Tibial nerve (tissue), 4 donors: ENCODE data around the gene UBE2D1. TPM values are rescaled to one million over a fixed set of nuclear protein-coding genes. Genes with fewer than 3 reads are reported as not detected.
"Not testable (repeated sequence)": the region's sequence is repeated elsewhere in the genome, so short reads cannot be mapped to it uniquely, and the experiment has no call there.

Source experiments
- DNase-seq, 2 donors: peaks; one replicate each; pipeline ENCODE4 v3.0.0-alpha.2; 2019; ENCODE audit warnings: low spot score in 2 of 2
- H3K27ac ChIP-seq, 4 donors: fragments of 200-600 bp; sonication (generic) in 3 of 4; one replicate each; pipeline ENCODE4 v1.5.1; 2017 to 2019; ENCODE audit warnings: mild to moderate bottlenecking in 1 of 4
- H3K27me3 ChIP-seq, 2 donors: fragments of 200-600 bp; sonication (generic) in 1 of 2; one replicate each; pipeline versions ENCODE4 v1.5.1 to v1.6.0; 2017 to 2019
- H3K36me3 ChIP-seq, 3 donors: fragments of 200-600 bp; sonication (generic); one replicate each; pipeline ENCODE4 v1.5.1; 2018 to 2019
- H3K4me1 ChIP-seq, 4 donors: fragments of 200-600 bp; sonication (generic) in 3 of 4; one replicate each; pipeline ENCODE4 v1.5.1; 2017 to 2019
- H3K4me3 ChIP-seq, 4 donors: fragments of 200-600 bp; sonication (generic) in 3 of 4; one replicate each; pipeline ENCODE4 v1.5.1; 2017 to 2019; ENCODE audit warnings: mild to moderate bottlenecking in 1 of 4, moderate library complexity in 1 of 4
- H3K9me3 ChIP-seq, 4 donors: fragments of 200-600 bp; sonication (generic) in 3 of 4; one replicate each; pipeline ENCODE4 v1.5.1; 2017 to 2019
- EP300 ChIP-seq, 2 donors: sonication (generic); formaldehyde crosslinking; IDR thresholded peaks; one replicate each; pipeline ENCODE4 v1.6.1; 2017; ENCODE audit warnings: antibody characterized with exemption in 2 of 2, mild to moderate bottlenecking in 1 of 2
- POLR2A ChIP-seq, 2 donors: fragments of 450-650 bp; IDR thresholded peaks; one replicate each; pipeline ENCODE4 v1.6.1; 2017; ENCODE audit warnings: antibody characterized with exemption in 2 of 2, mild to moderate bottlenecking in 2 of 2, moderate library complexity in 2 of 2
- WGBS, 2 donors: methylation state at CpG; one replicate each; pipeline ENCODE4 v1.1.5; 2018; 5-methylcytosine and 5-hydroxymethylcytosine counted together
- total RNA-seq, 4 donors: library from RNA; depleted of rRNA; stranded (reverse); fragments of >200 nt; gene quantifications; one replicate each; pipeline ENCODE4 v1.1.0, GENCODE V29; 2016
- TF ChIP-seq, protein P1 (sequence below), 5 experiments: fragments of 200-600 bp in 3 of 5; fragments of 450-650 bp in 2 of 5; sonication (generic) in 3 of 5; IDR thresholded peaks; one replicate each; pipeline ENCODE4 v1.5.1; 2016 to 2019; ENCODE audit warnings: antibody characterized with exemption in 5 of 5, mild to moderate bottlenecking in 3 of 5, moderate library complexity in 2 of 5

Gene UBE2D1
- total RNA-seq, 4 donors from 2014 or later, result 9.3 to 22.5 (median 12.9) TPM

GRCh38 chr10:58409956-58410610 is 75.3 kb downstream of the UBE2D1 start:
- Histone ChIP-seq H3K27ac (no peak overlapping the region), H3K9me3 (no peaks in the 10 kb centered on the region), H3K27me3 (no peaks in the 10 kb centered on the region), H3K36me3 (no peaks in the 10 kb centered on the region), H3K4me3 (no peak overlapping the region), H3K4me1 (peaks cover 0 to 4% (median 0%) of the 10 kb centered on the region in 4 donors)
- 73 to 75% methylated on average over 4 of the region's 4 CpGs for WGBS, 2 donors
- no peak for DNase-seq
- TF ChIP-seq EP300 (IDR thresholded peaks at IDR 0.05), result no peak
- TF ChIP-seq, protein P1, sequence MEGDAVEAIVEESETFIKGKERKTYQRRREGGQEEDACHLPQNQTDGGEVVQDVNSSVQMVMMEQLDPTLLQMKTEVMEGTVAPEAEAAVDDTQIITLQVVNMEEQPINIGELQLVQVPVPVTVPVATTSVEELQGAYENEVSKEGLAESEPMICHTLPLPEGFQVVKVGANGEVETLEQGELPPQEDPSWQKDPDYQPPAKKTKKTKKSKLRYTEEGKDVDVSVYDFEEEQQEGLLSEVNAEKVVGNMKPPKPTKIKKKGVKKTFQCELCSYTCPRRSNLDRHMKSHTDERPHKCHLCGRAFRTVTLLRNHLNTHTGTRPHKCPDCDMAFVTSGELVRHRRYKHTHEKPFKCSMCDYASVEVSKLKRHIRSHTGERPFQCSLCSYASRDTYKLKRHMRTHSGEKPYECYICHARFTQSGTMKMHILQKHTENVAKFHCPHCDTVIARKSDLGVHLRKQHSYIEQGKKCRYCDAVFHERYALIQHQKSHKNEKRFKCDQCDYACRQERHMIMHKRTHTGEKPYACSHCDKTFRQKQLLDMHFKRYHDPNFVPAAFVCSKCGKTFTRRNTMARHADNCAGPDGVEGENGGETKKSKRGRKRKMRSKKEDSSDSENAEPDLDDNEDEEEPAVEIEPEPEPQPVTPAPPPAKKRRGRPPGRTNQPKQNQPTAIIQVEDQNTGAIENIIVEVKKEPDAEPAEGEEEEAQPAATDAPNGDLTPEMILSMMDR (IDR thresholded peaks at IDR 0.05), result no peak
- TF ChIP-seq POLR2A (IDR thresholded peaks at IDR 0.05), result no peak

DNA sequence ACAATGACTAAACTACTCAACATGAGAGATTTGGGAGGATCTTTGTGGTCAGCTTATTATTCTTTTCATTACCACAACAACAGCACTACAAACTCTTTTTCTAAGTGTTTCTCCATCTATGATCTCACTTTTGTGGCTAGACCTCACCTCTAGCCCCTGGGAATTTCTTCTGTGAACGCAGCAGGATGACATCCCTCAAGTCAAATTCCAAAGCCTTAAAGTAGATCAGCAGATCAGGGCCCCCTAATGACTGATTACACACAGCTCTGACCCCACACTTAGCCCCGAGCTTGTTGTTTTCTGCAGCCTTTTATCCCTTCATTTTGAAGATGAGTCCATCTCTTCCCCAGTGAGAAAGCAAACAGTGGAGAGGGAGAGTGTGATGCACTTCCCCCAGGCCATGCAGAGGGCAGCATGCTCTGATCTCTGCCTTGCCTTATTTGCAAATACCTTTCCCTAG is 77.7 kb downstream of the UBE2D1 start:
- TF ChIP-seq, protein P1 (IDR thresholded peaks at IDR 0.05), result no peak
- TF ChIP-seq EP300 (IDR thresholded peaks at IDR 0.05) (no peak), POLR2A (IDR thresholded peaks at IDR 0.05) (no peak)
- H3K9me3 ChIP-seq, result no peaks in the 10 kb centered on the region
- H3K27ac ChIP-seq, result no peak overlapping the region
- no peaks in the 10 kb centered on the region for H3K36me3 ChIP-seq
- H3K4me1 ChIP-seq, result peaks cover 0 to 4% (median 0%) of the 10 kb centered on the region in 4 donors
- H3K4me3 ChIP-seq, result no peak overlapping the region
- H3K27me3 ChIP-seq, result no peaks in the 10 kb centered on the region
- WGBS, 2 donors, result 12 to 27% methylated on average over 2 of the region's 2 CpGs
- DNase-seq, result no peak

DNA sequence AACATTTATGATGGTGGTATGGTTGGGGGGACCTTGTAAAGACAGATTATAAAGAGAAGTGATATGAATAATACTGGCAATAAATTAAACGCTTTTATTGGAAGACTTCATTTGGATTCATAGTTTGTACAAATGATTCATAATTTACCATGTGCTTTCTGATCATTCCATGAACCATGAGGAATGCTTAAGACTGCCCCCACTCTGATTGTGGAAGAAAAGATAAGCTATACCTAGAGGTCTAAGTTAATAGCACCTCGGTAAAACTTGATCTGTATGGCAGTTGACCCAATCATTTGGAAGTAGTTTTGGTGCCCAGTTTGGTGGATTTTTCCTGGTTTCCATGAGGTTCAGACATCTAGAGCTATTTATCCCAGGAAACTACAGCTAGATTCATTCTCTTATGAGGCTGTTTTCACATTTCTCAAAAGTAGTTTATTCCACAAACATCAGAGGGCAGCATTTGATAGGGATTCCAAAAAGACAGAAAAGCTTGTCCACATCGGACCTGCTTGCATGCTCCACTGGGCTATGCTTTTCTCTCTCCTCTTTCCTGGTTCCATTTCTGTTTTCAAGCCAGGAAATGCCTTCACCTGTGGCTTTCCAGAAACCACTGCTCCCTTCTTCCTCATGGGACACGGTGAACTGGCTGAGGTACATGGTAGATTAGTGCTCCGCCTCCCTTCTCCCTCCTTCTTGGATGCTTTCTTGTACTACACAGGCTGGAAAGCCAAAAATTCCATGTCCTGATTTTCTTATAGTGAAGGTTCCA is 79.7 kb downstream of the UBE2D1 start:
- H3K9me3 ChIP-seq, result peaks cover 0 to 8% (median 0%) of the 10 kb centered on the region in 4 donors
- no peak overlapping the region for H3K4me3 ChIP-seq
- peaks cover 0 to 4% (median 0%) of the 10 kb centered on the region in 4 donors for H3K4me1 ChIP-seq
- H3K27ac ChIP-seq, result no peak overlapping the region
- peak in 1 of 2 donors; percentile 11 for DNase-seq
- no peaks in the 10 kb centered on the region for H3K27me3 ChIP-seq
- TF ChIP-seq, protein P1 (IDR thresholded peaks at IDR 0.05), result peak in 4 of 5 experiments; percentile 19 to 64 (median 32)
- TF ChIP-seq EP300 (IDR thresholded peaks at IDR 0.05) (peak in 1 of 2 donors; percentile 18), POLR2A (IDR thresholded peaks at IDR 0.05) (no peak)
- H3K36me3 ChIP-seq, result no peaks in the 10 kb centered on the region
- WGBS, 2 donors, result 44 to 49% methylated on average over 5 of the region's 5 CpGs

DNA sequence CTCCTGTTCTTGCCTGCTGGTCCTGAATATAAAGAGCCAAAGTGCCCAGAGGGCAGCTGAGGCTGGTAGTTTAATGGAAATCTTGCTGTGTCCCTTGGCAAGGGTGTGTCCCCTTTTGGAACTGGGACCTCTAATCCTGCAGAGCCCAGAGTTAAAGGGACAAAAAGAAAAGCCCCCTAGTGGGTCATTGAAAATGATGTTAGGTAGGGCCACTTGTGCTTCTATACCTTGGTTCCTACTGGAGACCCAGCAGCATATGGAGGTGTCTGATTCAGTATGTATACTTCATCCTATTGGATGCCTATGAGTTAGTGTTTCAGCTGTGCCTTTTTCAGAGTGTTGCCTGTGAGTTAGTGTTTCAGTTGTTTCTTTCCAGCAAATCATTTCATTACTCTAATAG is 81.0 kb downstream of the UBE2D1 start:
- Histone ChIP-seq H3K4me1 (peaks cover 0 to 4% (median 0%) of the 10 kb centered on the region in 4 donors), H3K27me3 (no peaks in the 10 kb centered on the region), H3K4me3 (no peak overlapping the region), H3K27ac (no peak overlapping the region), H3K9me3 (peaks cover 0 to 13% (median 0%) of the 10 kb centered on the region in 4 donors), H3K36me3 (no peaks in the 10 kb centered on the region)
- no peak for DNase-seq
- TF ChIP-seq POLR2A (IDR thresholded peaks at IDR 0.05), result no peak
- TF ChIP-seq, protein P1 (IDR thresholded peaks at IDR 0.05), result no peak
- no peak for TF ChIP-seq EP300 (IDR thresholded peaks at IDR 0.05)

- not testable (repeated sequence) for H3K27me3 ChIP-seq, H3K4me3 ChIP-seq, H3K36me3 ChIP-seq, H3K27ac ChIP-seq, H3K4me1 ChIP-seq, DNase-seq
- peaks cover 0 to 23% (median 0%) of the 10 kb centered on the region in 4 donors for H3K9me3 ChIP-seq
- WGBS, 2 donors, result 92 to 94% methylated on average over 2 of the region's 2 CpGs
Observed at GRCh38 chr10:58417902-58418301, 83.1 kb downstream of the UBE2D1 start.

Other genes with a start within 250 kb of the UBE2D1 start
- gene IPMK, start 67.1 kb upstream of the UBE2D1 start, total RNA-seq, result 1 to 10 TPM; 4.5 to 6.5 (median 4.8) TPM
- gene CISD1, start 65.8 kb upstream of the UBE2D1 start, total RNA-seq, result 10 to 100 TPM in 1 of 4 donors, 1 to 10 TPM in 3; 3.7 to 14.2 (median 6.7) TPM
- 10 to 100 TPM in 3 of 4 donors, 1 to 10 TPM in 1; 9.6 to 35.6 (median 13.8) TPM for gene TFAM, start 50.4 kb downstream of the UBE2D1 start, total RNA-seq
- gene BICC1, start 177.9 kb downstream of the UBE2D1 start, total RNA-seq, result 10 to 100 TPM; 28.8 to 39.0 (median 30.5) TPM